IPS-15b (cell line): ENCODE data around the gene DLST.

Experiments used
- H3K27me3 ChIP-seq: one replicate; pipeline ENCODE4 v1.6.1; 2013; ENCODE audit warnings: low read length; ENCODE audit not compliant: control insufficient read depth, insufficient read depth
- H3K36me3 ChIP-seq: one replicate; pipeline ENCODE4 v1.6.1; 2013; ENCODE audit warnings: low read length; ENCODE audit not compliant: control insufficient read depth, insufficient read depth
- H3K4me1 ChIP-seq: one replicate; pipeline ENCODE4 v1.6.1; 2013; ENCODE audit warnings: mild to moderate bottlenecking, low read length; ENCODE audit not compliant: control insufficient read depth, insufficient read depth
- H3K4me3 ChIP-seq: one replicate; pipeline ENCODE4 v1.5.1; 2013; ENCODE audit warnings: low read depth, low read length
- H3K9ac ChIP-seq: one replicate; pipeline ENCODE4 v1.6.1; 2013; ENCODE audit warnings: low read depth, mild to moderate bottlenecking, low read length
- H3K9me3 ChIP-seq: one replicate; pipeline ENCODE4 v1.6.1; 2013; ENCODE audit warnings: mild to moderate bottlenecking, low read length; ENCODE audit not compliant: control insufficient read depth, insufficient read depth

The DLST gene

DNA sequence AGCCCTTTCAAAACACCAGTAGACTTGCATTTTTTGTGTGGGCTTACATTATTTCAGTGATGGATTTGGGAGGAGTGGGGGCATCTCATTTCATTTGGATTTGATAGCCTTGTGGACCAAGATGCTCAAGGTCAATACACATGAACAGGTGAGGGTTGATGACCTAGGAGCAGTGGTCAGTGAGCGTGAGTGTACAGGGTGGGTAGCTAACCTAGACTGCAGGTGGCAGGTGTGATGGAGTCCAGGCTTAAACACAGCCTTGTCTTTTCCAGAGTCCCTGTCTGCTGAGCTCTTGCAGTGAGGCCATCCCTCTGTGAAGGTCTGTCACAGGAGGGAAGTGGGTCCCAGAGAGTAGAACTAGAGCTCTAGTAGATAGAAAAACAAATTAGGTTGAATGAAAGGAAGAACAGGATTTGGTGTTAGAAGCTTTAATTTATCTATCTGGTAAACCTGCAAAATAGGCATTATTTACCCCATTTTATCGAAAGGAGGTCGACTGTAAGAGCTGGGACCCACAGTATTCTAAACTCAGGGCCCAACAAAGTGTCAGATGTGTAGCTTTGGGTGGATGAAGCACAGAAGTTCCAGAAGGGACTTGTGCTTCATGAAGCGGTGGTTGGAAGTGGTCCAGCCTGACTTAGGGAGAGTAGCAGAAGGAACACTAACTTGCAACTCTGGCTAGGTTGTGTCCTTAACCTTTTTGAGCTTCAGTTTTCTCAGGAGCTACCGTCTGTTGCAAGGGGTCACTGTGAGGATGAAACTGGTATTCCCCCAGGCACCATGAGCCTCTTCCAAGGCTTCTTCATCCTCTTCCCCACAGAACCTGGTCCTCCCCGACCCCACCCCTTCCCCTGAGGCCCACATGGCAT lies 23.2 kb downstream of the DLST start:
- H3K27me3 ChIP-seq, result no peaks in the 10 kb centered on the region
- no peaks in the 10 kb centered on the region for H3K9me3 ChIP-seq
- H3K4me3 ChIP-seq, result no peak overlapping the region
- peaks cover 44% of the 10 kb centered on the region for H3K36me3 ChIP-seq
- no peaks in the 10 kb centered on the region for H3K4me1 ChIP-seq
- H3K9ac ChIP-seq, result no peak overlapping the region

DNA sequence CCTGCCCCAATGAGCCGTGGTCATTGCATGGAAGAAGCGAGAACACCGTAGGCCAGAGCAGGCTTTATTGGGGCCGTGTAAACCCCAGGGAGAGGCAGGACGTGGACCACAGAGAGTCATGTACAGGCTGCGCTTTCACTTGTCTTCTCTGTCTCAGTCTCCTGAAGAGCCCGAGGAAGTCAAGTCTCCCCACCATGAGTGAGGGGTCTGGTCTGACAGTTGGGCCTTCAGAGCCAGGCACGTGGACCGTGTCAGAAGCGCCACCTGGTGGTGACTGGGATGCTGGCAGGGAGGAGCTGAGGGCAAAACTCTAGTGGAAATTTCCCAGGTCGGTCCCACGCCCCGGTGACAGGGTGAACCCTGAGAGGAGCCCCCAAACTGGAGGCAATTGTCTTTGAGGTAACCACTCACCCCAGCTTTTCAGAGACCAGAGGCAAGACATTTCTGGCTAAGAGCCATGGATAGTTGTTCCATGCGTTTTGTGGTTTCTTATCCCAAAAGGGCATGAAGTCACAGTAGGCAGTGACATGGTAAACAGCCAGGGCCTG lies 24.0 kb downstream of the DLST start:
- Histone ChIP-seq H3K4me3 (no peak overlapping the region), H3K9ac (no peak overlapping the region), H3K4me1 (no peaks in the 10 kb centered on the region), H3K36me3 (peaks cover 37% of the 10 kb centered on the region), H3K9me3 (no peaks in the 10 kb centered on the region), H3K27me3 (no peaks in the 10 kb centered on the region)

DNA sequence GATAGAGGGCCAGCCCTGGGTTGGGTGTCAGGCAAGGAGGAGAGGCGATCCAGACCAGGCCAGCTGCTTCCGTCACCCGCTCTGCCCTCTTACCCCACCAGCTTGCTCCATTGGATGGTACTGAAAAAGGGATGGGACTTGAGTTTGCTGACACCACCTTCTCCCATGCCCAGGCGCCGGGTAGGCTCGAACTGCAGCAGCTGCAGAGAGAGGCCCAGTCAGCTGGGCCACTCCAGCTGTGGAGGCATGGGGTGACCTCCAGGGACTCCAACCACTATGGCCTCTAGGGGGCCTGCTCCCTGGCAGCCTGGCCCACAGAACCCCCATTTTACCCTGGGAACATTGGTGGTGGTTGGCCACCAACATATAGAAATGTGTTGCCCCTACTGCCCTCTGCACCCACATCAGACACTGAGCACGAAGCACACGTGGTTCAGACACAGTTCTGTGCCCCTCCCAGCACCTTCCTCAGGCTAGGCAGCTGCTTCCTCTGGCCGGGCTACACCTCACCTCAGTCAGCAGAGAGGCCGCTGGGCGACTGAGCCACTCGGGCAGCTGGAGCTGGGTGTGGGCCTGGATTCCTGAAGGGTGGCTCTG lies 25.3 kb downstream of the DLST start:
- Histone ChIP-seq H3K4me1 (no peaks in the 10 kb centered on the region), H3K9ac (no peak overlapping the region), H3K9me3 (no peaks in the 10 kb centered on the region), H3K36me3 (peaks cover 24% of the 10 kb centered on the region), H3K27me3 (no peaks in the 10 kb centered on the region), H3K4me3 (no peak overlapping the region)

DNA sequence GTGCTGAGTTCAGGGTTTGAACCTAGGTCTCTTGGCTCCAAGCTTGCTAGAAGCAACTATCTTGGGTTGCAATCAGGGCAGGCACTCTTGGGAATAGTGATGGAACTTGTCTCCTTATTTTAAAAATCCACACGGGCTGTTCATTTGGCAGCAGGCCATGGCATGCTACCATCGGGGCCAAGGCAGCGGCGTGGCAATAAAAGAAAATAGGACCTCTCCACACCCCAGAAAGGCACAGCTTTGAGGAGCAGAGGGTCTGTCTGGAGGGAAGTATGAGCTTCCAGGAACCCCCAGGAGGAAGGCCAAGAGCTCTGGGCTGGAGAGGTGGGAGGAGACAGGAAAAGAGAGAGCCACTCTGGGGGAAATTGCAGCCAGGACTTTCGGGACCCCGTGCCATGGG lies 26.0 kb downstream of the DLST start:
- H3K27me3 ChIP-seq, result no peaks in the 10 kb centered on the region
- no peak overlapping the region for H3K4me3 ChIP-seq
- no peak overlapping the region for H3K9ac ChIP-seq
- H3K9me3 ChIP-seq, result no peaks in the 10 kb centered on the region
- peaks cover 17% of the 10 kb centered on the region for H3K36me3 ChIP-seq
- no peaks in the 10 kb centered on the region for H3K4me1 ChIP-seq

DNA sequence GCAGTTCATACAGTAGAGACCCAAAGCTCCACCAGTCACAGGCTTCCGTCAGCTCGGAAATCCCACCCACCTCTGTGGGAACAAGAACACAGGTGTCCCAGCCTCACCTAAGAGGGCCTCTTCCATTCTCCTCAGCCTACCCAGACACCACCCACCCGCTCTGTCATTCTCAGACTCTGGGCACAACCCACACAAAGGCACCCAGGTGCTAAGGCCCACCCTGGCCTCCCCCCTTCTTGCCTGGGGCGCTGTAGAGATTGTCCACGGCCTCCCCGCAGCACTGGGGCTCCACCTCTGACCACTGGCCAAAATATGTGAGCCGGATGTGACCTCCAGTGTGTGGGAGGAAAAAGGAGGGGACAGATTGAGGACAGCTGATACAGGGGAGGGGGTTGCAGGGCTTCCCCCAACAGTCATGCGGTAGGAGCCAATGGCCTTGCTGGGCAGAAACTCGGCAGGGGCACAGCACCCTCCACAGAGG lies 27.2 kb downstream of the DLST start:
- no peaks in the 10 kb centered on the region for H3K4me1 ChIP-seq
- no peaks in the 10 kb centered on the region for H3K9me3 ChIP-seq
- H3K27me3 ChIP-seq, result no peaks in the 10 kb centered on the region
- no peak overlapping the region for H3K4me3 ChIP-seq
- peaks cover 11% of the 10 kb centered on the region for H3K36me3 ChIP-seq
- H3K9ac ChIP-seq, result no peak overlapping the region

DNA sequence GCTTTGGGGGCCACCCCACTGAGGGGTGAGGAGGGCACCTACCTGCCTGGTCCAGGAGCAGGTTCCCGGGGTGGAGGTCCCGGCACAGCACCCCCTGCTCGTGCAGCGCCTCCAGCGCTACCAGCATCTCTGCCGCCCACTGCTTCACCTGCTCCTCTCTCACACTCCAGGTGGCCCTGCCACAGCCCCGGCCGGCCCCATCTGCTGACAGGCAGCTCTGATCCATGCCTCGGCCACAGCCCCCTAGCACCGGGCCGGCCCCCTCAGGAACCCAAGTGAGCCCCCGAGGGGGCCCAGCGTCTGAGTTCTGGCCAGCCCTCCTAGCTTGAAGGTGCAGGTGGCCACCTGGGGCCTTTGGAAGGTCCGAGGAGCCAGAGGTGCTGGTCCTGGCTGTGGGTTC lies 27.8 kb downstream of the DLST start:
- H3K4me1 ChIP-seq, result no peaks in the 10 kb centered on the region
- no peak overlapping the region for H3K4me3 ChIP-seq
- H3K9me3 ChIP-seq, result no peaks in the 10 kb centered on the region
- H3K9ac ChIP-seq, result no peak overlapping the region
- H3K36me3 ChIP-seq, result peaks cover 11% of the 10 kb centered on the region
- H3K27me3 ChIP-seq, result no peaks in the 10 kb centered on the region

DNA sequence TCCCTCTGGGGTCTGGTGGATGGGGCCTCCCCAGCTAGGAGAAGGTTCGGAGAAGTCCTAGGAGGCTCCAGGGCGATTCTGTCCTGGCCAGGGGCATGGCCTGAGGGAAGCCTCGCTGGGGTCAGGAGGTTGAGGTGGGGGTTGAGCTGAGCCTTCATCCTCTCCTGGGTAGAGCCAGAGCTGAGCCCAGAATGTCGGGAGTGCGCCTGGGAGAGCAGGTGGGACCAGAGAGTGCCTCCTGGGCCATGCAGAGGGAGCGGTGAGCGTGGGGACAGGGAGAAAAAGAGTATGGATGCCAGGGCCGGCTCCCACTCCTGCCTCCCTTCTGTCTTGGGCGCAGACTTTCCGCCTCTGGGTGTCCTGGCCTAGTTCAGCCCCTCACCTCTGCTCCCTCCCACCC lies 28.2 kb downstream of the DLST start:
- H3K27me3 ChIP-seq, result no peaks in the 10 kb centered on the region

DNA sequence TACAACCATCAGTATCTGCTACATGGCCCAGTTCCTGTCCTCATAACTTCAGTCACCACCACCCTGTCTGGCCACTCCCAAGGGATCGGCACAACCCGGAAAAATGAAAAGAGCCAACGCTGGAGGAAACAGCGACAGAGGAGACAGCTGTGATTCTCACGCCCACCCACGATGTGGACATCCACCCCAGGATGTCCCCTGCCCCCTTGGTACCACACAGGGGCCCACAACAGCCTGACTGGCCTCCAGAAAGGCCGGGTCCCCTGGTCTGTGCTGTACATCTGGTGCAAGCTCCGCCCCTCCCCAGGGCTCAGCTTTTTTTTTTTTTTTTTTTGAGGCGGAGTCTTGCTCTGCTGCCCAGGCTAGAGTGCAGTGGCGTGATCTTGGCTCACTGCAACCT lies 28.8 kb downstream of the DLST start:
- Histone ChIP-seq H3K9me3 (no peaks in the 10 kb centered on the region), H3K9ac (no peak overlapping the region), H3K27me3 (no peaks in the 10 kb centered on the region), H3K4me1 (no peaks in the 10 kb centered on the region), H3K36me3 (peaks cover 8% of the 10 kb centered on the region), H3K4me3 (no peak overlapping the region)

More for the DNA sequence above, 28.2 kb downstream of the DLST start:
- no peaks in the 10 kb centered on the region for H3K9me3 ChIP-seq
- no peak overlapping the region for H3K9ac ChIP-seq
- peaks cover 8% of the 10 kb centered on the region for H3K36me3 ChIP-seq
- H3K4me1 ChIP-seq, result no peaks in the 10 kb centered on the region
- no peak overlapping the region for H3K4me3 ChIP-seq

DNA sequence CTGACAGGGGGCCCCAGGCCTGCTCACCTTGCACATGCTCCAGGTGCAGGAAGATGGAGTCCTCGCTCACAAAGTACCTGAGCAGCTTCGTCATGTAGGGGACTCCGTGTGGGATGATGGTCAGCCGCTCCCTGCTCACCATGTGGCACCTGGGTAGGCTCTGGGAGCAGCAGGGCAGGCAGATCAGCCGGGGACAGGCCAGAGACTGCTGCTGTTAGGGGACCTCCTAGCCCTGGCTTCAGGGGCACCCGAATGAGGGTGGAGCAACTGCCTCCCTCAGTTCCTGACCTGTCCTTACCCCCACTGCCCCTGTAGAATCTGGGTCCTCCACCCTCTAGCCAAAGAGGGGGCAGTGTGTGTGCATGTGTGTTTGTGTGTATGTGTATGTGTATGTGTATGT lies 29.5 kb downstream of the DLST start:
- Histone ChIP-seq H3K4me3 (no peak overlapping the region), H3K9me3 (no peaks in the 10 kb centered on the region), H3K27me3 (no peaks in the 10 kb centered on the region), H3K36me3 (peaks cover 8% of the 10 kb centered on the region), H3K9ac (no peak overlapping the region), H3K4me1 (no peaks in the 10 kb centered on the region)

DNA sequence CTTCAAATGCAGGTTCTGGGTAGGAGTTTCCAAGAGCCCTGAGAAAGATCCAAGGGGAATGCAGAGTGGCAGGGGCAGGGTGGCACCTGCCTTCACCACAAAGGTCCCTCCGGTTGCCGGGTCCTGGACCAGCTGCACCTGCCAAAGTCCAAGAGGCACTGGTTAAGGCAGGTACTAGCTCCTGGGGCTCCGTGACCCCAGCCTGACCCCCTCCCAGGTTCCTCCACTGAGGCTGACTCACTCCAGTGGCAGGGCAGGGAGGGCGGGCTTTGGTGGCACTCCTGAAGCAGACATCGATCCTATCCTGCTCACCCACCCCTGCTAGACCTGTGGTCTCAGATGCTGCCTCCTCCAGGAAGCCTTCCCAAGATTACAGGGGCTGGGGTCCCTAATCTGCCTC lies 30.0 kb downstream of the DLST start:
- peaks cover 4% of the 10 kb centered on the region for H3K36me3 ChIP-seq
- H3K27me3 ChIP-seq, result no peaks in the 10 kb centered on the region
- no peak overlapping the region for H3K9ac ChIP-seq
- no peaks in the 10 kb centered on the region for H3K9me3 ChIP-seq
- no peaks in the 10 kb centered on the region for H3K4me1 ChIP-seq
- H3K4me3 ChIP-seq, result no peak overlapping the region

DNA sequence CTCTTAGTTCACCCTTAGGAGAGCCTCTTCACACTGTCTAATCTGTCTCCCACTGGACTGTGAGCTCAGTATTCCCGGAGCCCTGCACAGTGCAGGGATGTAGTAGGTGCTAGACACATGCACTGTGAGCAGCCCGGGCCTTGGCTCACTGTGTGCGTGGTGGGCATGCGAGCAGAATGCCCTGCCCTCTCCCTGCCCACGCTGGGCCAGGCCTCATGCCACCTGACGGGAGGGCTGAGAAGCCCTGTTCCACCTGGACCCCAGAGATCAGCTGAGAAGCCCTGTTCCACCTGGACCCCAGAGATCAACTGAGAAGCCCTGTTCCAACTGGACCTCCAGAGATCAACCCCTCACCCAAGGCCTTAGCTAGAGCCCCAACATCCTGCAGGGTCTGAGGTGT lies 30.4 kb downstream of the DLST start:
- H3K9ac ChIP-seq, result no peak overlapping the region
- no peak overlapping the region for H3K4me3 ChIP-seq
- no peaks in the 10 kb centered on the region for H3K27me3 ChIP-seq
- peaks cover 2% of the 10 kb centered on the region for H3K36me3 ChIP-seq
- no peaks in the 10 kb centered on the region for H3K4me1 ChIP-seq
- no peaks in the 10 kb centered on the region for H3K9me3 ChIP-seq

DNA sequence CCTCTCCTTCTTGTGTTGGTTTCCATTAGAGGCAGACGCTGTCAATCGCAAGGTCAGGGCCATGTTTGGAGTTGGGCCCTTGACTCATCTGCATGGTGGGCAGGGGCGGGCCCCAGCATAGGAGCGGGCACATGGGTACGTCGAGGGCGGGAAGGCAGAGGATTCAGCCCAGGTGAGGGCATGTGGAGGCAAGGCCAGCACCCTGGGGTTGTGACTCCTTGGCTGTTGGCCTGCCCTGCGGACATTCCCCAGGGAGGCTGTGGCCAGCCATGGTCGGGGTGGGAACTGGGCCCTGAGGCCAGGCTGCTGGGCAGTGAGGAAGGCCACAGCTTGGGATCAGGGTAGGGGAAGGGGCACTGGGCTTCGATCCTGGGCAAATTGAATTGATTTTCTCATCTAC lies 31.1 kb downstream of the DLST start:
- H3K36me3 ChIP-seq, result no peaks in the 10 kb centered on the region
- H3K27me3 ChIP-seq, result no peaks in the 10 kb centered on the region
- no peaks in the 10 kb centered on the region for H3K9me3 ChIP-seq
- H3K4me1 ChIP-seq, result no peaks in the 10 kb centered on the region
- no peak overlapping the region for H3K9ac ChIP-seq
- H3K4me3 ChIP-seq, result no peak overlapping the region
